ENCODE results near the gene KRTAP4-4.
A peak's percentile ranks its signal among the peaks of the same experiment; 100 is the strongest.
"Not testable (repeated sequence)": the region's sequence is repeated elsewhere in the genome, so short reads cannot be mapped to it uniquely, and the experiment has no call there.

The KRTAP4-4 gene

GRCh38 chr17:41178341-41178740, 17.8 kb upstream of the KRTAP4-4 start:
- H3K4me1 ChIP-seq: peaks cover 25 to 40% (median 30%) of the 10 kb centered on the region in 10 experiments
- no peak for TF ChIP-seq Cebpa-rat (IDR thresholded peaks at IDR 0.05)
- H3K9me3 ChIP-seq (replicated peaks in 1 of 11): peaks cover 0 to 13% (median 0%) of the 10 kb centered on the region in 11 experiments; a peak in 5 of 22 replicates
- H3K27me3 ChIP-seq: no peaks in the 10 kb centered on the region; a peak in 1 of 22 replicates
- H3K36me3 ChIP-seq: no peaks in the 10 kb centered on the region
- peak overlapping the region in 2 of 11 experiments; percentile 78 to 91; a peak in 5 of 22 replicates for H3K4me2 ChIP-seq
- H4K20me1 ChIP-seq: no peaks in the 10 kb centered on the region
- H3K9ac ChIP-seq: no peak overlapping the region
- no peak overlapping the region for H3K4me3 ChIP-seq
- peak overlapping the region in 3 of 11 experiments; percentile 34 to 60 (median 44); a peak in 5 of 22 replicates for H3K27ac ChIP-seq

GRCh38 chr17:41177727-41178271, 17.3 kb upstream of the KRTAP4-4 start, which contains the start of gene KRTAP4-2:
Gene KRTAP4-2, minus strand, starts transcription at chr17:41178221. Its CDS starts 57 bp downstream, at chr17:41178164.
- Histone ChIP-seq H3K4me3 (no peak within 1 kb of the TSS), H3K9ac (no peak within 1 kb of the TSS)

GRCh38 chr17:41176744-41177387, 16.3 kb upstream of the KRTAP4-4 start:
- Histone ChIP-seq H3K27me3 (no peaks in the 10 kb centered on the region; a peak in 1 of 22 replicates), H3K9me3 (replicated peaks in 1 of 11) (peaks cover 0 to 13% (median 0%) of the 10 kb centered on the region in 11 experiments; a peak in 5 of 22 replicates), H4K20me1 (no peaks in the 10 kb centered on the region), H3K9ac (no peak overlapping the region), H3K27ac (peak overlapping the region in 7 of 11 experiments; percentile 7 to 62 (median 34); a peak in 7 of 22 replicates), H3K4me2 (peak overlapping the region; percentile 74 to 95 (median 91)), H3K4me3 (no peak overlapping the region), H3K4me1 (peaks cover 25 to 44% (median 30%) of the 10 kb centered on the region in 10 experiments), H3K36me3 (no peaks in the 10 kb centered on the region)
- TF ChIP-seq Cebpa-rat (IDR thresholded peaks at IDR 0.05): no peak

More at GRCh38 chr17:41177727-41178271, 17.3 kb upstream of the KRTAP4-4 start, which contains the start of gene KRTAP4-2:
- Histone ChIP-seq H3K9me3 (replicated peaks in 1 of 11) (peaks cover 0 to 13% (median 0%) of the 10 kb centered on the region in 11 experiments; a peak in 5 of 22 replicates), H3K4me1 (peaks cover 25 to 44% (median 30%) of the 10 kb centered on the region in 10 experiments), H3K27ac (peak within 1 kb of the TSS in 3 of 11 experiments; percentile 34 to 60 (median 44); a peak in 5 of 22 replicates), H3K27me3 (no peaks in the 10 kb centered on the region; a peak in 1 of 22 replicates), H3K4me2 (peak within 1 kb of the TSS; percentile 74 to 95 (median 91)), H3K36me3 (no peaks in the 10 kb centered on the region), H4K20me1 (no peaks in the 10 kb centered on the region)
- TF ChIP-seq Cebpa-rat (IDR thresholded peaks at IDR 0.05): no peak

- Histone ChIP-seq H3K4me3 (no peak overlapping the region), H3K4me2 (no peak overlapping the region), H3K36me3 (no peaks in the 10 kb centered on the region), H3K9me3 (replicated peaks in 1 of 11) (peaks cover 0 to 14% (median 4%) of the 10 kb centered on the region in 11 experiments; a peak in 8 of 22 replicates), H4K20me1 (no peaks in the 10 kb centered on the region), H3K4me1 (peaks cover 18 to 23% (median 21%) of the 10 kb centered on the region in 10 experiments), H3K27me3 (peaks cover 0 to 3% (median 0%) of the 10 kb centered on the region in 11 experiments; a peak in 1 of 22 replicates), H3K9ac (no peak overlapping the region), H3K27ac (no peak overlapping the region)
- TF ChIP-seq Cebpa-rat (IDR thresholded peaks at IDR 0.05): no peak
Observed at GRCh38 chr17:41171886-41172285, 11.3 kb upstream of the KRTAP4-4 start.

- H3K4me2 ChIP-seq: no peak within 1 kb of the TSS
- peaks cover 0 to 14% (median 4%) of the 10 kb centered on the region in 11 experiments; a peak in 8 of 22 replicates for H3K9me3 ChIP-seq (replicated peaks in 1 of 11)
- H3K4me1 ChIP-seq: 0 out of 20 replicates have a peak, but pooled peaks cover 0 to 2% (median 0%) of the 10 kb centered on the region in 10 experiments
- no peak within 1 kb of the TSS for H3K9ac ChIP-seq
- H3K4me3 ChIP-seq: no peak within 1 kb of the TSS
- no peak within 1 kb of the TSS for H3K27ac ChIP-seq
- no peaks in the 10 kb centered on the region for H3K36me3 ChIP-seq
- H3K27me3 ChIP-seq: 0 out of 22 replicates have a peak, but pooled peaks cover 0 to 3% (median 0%) of the 10 kb centered on the region in 11 experiments
- TF ChIP-seq Cebpa-rat (IDR thresholded peaks at IDR 0.05): no peak
- no peaks in the 10 kb centered on the region for H4K20me1 ChIP-seq
Observed at GRCh38 chr17:41168121-41168520, 7.6 kb upstream of the KRTAP4-4 start, which contains the start of gene KRTAP4-3. Gene KRTAP4-3, minus strand, starts transcription at chr17:41168221. Its CDS starts 49 bp downstream, at chr17:41168172.

DNA sequence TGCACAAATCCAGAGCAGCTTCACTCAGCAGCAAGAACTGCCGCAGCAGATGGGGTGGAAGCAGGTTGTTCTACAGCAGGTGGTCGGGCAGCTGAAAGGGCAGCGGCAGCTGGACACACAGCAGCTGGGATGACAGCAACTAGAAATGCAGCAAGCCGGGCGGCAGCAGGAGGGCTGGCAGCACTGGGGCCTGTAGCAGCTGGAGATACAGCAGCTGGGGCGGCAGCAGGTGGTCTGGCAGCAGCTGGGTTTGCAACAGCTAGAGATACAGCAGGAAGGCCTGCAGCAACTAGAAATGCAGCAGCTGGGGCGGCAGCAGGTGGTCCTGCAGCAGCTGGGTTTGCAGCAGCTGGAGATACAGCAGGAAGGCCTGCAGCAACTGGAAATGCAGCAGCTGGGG, 7.0 kb upstream of the KRTAP4-4 start:
- Histone ChIP-seq H4K20me1 (no peaks in the 10 kb centered on the region), H3K9ac (no peak overlapping the region), H3K4me1 (no peaks in the 10 kb centered on the region), H3K27me3 (0 out of 22 replicates have a peak, but pooled peaks cover 0 to 3% (median 0%) of the 10 kb centered on the region in 11 experiments), H3K4me2 (no peak overlapping the region), H3K4me3 (no peak overlapping the region), H3K36me3 (no peaks in the 10 kb centered on the region), H3K9me3 (replicated peaks in 1 of 11) (peaks cover 0 to 14% (median 4%) of the 10 kb centered on the region in 11 experiments; a peak in 8 of 22 replicates), H3K27ac (no peak overlapping the region)
- TF ChIP-seq Cebpa-rat (IDR thresholded peaks at IDR 0.05): no peak

- Histone ChIP-seq H3K4me2 (no peak overlapping the region), H3K4me1 (no peaks in the 10 kb centered on the region), H3K9me3 (replicated peaks in 1 of 11) (peaks cover 0 to 14% (median 4%) of the 10 kb centered on the region in 11 experiments; a peak in 8 of 22 replicates), H3K4me3 (no peak overlapping the region), H3K36me3 (no peaks in the 10 kb centered on the region), H3K27me3 (no peaks in the 10 kb centered on the region), H3K9ac (no peak overlapping the region), H4K20me1 (no peaks in the 10 kb centered on the region), H3K27ac (no peak overlapping the region)
- no peak for TF ChIP-seq Cebpa-rat (IDR thresholded peaks at IDR 0.05)
Observed at GRCh38 chr17:41163828-41164227, 3.3 kb upstream of the KRTAP4-4 start.

GRCh38 chr17:41160190-41160589, 358 bp downstream of the KRTAP4-4 start:
- not testable (repeated sequence) for H3K36me3 ChIP-seq; H3K4me3 ChIP-seq; H3K27me3 ChIP-seq; H4K20me1 ChIP-seq; H3K9ac ChIP-seq; H3K27ac ChIP-seq; H3K4me2 ChIP-seq; H3K4me1 ChIP-seq; H3K9me3 ChIP-seq (replicated peaks in 1 of 11)

- no peaks in the 10 kb centered on the region for H3K27me3 ChIP-seq
- H3K4me2 ChIP-seq: peak overlapping the region in 2 of 11 experiments; percentile 41 to 65; a peak in 4 of 22 replicates
- H3K9me3 ChIP-seq (replicated peaks in 1 of 11): no peaks in the 10 kb centered on the region
- H3K27ac ChIP-seq: no peak overlapping the region
- no peak overlapping the region for H3K9ac ChIP-seq
- H4K20me1 ChIP-seq: no peaks in the 10 kb centered on the region
- H3K4me3 ChIP-seq: no peak overlapping the region
- H3K36me3 ChIP-seq: no peaks in the 10 kb centered on the region
- no peak for TF ChIP-seq Cebpa-rat (IDR thresholded peaks at IDR 0.05)
- peaks cover 0 to 14% (median 0%) of the 10 kb centered on the region in 10 experiments; a peak in 4 of 20 replicates for H3K4me1 ChIP-seq
Observed at GRCh38 chr17:41153856-41154255, 6.7 kb downstream of the KRTAP4-4 start.
